Measurements from ENCODE around the gene MCF2L. TPM values are rescaled to one million over a fixed set of nuclear protein-coding genes. Genes with fewer than 3 reads are reported as not detected.

MCF2L gene
- total and polyA plus RNA-seq, 7 donors = 9.1 to 40.5 (median 20.3) TPM

DNA sequence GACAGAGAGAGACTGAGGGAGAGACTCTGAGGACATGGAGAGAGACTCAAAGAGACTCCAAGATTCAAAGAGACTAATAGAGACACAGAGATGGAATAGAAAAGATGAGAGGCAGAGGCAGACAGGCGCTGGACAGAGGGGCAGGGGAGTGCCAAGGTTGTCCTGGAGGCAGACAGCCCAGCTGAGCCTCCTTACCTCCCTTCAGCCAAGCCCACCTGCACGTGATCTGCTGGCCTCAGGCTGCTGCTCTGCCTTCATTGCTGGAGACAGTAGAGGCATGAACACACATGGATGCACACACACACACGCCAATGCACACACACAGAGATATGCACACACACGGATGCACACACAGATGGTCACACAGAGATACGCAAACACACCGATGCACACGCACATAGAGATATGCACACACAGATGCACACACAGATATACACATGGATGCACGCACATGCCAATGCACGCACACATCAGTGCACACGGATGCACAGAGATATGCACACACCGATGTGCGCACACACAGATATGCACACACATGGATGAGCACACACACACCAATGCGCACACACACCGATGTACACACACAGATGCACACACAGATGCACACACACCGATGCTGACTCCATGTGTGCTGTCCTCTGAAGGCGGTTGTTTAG is 150.3 kb downstream of the MCF2L start:
- TF ChIP-seq, protein P1, sequence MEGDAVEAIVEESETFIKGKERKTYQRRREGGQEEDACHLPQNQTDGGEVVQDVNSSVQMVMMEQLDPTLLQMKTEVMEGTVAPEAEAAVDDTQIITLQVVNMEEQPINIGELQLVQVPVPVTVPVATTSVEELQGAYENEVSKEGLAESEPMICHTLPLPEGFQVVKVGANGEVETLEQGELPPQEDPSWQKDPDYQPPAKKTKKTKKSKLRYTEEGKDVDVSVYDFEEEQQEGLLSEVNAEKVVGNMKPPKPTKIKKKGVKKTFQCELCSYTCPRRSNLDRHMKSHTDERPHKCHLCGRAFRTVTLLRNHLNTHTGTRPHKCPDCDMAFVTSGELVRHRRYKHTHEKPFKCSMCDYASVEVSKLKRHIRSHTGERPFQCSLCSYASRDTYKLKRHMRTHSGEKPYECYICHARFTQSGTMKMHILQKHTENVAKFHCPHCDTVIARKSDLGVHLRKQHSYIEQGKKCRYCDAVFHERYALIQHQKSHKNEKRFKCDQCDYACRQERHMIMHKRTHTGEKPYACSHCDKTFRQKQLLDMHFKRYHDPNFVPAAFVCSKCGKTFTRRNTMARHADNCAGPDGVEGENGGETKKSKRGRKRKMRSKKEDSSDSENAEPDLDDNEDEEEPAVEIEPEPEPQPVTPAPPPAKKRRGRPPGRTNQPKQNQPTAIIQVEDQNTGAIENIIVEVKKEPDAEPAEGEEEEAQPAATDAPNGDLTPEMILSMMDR (IDR thresholded peaks at IDR 0.05) = no peak
- DNase-seq = no peak
- 86 to 90% (median 90%) methylated on average over 16 of the region's 16 CpGs for WGBS, 3 donors

DNA sequence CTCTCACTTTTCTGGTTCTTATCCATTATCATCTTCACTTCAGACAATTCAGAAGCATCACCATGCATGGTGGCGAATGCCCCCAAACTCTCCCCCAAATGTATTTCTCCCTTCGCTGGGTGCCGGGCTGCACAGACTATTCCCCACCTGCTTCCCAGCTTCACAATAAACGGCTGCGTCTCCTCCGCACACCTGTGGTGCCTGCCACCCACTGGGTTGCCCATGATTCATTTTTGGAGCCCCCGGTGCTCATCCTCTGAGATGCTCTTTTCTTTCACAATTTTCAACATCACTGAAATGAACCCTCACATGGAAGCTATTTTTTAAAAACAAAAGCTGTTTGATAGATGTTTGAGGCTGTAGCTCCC is 150.8 kb downstream of the MCF2L start:
- Histone ChIP-seq H3K9me3 (no peaks in the 10 kb centered on the region), H3K4me3 (no peak overlapping the region), H3K4me1 (no peaks in the 10 kb centered on the region), H3K27me3 (ENCODE audit: insufficient read depth in 3 of 3, low read length in 2 of 3) (peaks cover 0 to 48% (median 0%) of the 10 kb centered on the region in 3 donors), H3K27ac (no peak overlapping the region), H3K36me3 (ENCODE audit: insufficient read depth in 1 of 2, low read depth in 1 of 2) (no peaks in the 10 kb centered on the region)
- no peak for DNase-seq
- intact Hi-C loops (cut with DNase I) = no loop called here
- 76 to 84% (median 83%) methylated on average over 7 of the region's 7 CpGs for WGBS, 3 donors
- ATAC-seq = no peak
- TF ChIP-seq, protein P1 (IDR thresholded peaks at IDR 0.05) = no peak

More for the DNA sequence above, 150.3 kb downstream of the MCF2L start:
- Histone ChIP-seq H3K4me3 (no peak overlapping the region), H3K4me1 (no peaks in the 10 kb centered on the region), H3K36me3 (ENCODE audit: insufficient read depth in 1 of 2, low read depth in 1 of 2) (no peaks in the 10 kb centered on the region), H3K27ac (no peak overlapping the region), H3K27me3 (ENCODE audit: insufficient read depth in 3 of 3, low read length in 2 of 3) (peaks cover 0 to 53% (median 4%) of the 10 kb centered on the region in 3 donors), H3K9me3 (no peaks in the 10 kb centered on the region)
- intact Hi-C loops (cut with DNase I) = no loop called here
- no peak for ATAC-seq

DNA sequence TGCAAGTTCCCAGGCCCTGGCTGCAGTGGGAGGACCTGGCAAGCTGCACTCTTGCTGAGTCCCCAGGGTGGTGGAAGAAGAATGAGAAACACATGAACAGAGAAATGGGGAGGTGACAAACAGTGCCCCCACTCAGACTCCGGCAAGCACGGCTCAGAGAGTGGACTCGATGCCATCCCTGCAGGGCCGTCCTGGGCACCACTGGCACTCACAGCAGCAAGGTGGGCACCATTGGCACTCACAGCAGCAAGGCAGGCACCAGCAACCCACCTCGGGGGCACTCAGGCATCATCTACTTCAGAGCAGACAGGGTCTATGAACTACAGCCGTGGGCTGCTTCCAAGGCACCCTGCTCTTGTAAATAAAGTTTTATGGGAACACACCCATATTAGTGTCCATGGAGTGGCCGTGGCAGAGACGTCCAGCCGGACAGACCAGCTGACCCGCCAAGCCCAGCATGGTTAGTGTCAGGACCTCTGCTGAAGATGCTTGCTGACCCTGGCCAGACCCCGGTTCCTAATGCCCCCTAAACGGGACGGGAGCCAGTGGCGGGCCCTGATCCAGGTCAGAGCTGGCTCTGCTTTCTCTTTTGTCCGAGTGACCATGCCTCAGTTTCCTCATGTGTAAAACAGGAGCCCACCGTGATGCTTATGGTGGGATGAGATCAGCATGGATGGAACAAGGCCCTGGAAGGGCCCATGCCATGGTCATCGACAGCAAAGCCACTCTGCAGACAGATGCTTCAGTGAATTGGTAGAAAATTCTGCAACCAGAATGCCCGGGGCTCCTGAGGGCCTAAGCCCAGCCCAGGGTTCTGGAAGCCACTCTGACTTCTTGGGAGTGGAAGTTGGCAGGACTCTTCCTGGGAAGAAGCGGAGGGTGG is 151.5 kb downstream of the MCF2L start:
- Histone ChIP-seq H3K36me3 (ENCODE audit: insufficient read depth in 1 of 2, low read depth in 1 of 2) (no peaks in the 10 kb centered on the region), H3K4me1 (no peaks in the 10 kb centered on the region), H3K9me3 (no peaks in the 10 kb centered on the region), H3K4me3 (no peak overlapping the region), H3K27ac (no peak overlapping the region), H3K27me3 (ENCODE audit: insufficient read depth in 3 of 3, low read length in 2 of 3) (peaks cover 0 to 41% (median 0%) of the 10 kb centered on the region in 3 donors)
- DNase-seq = no peak
- no peak for ATAC-seq
- 82 to 90% (median 83%) methylated on average over 19 of the region's 19 CpGs for WGBS, 3 donors
- TF ChIP-seq, protein P1 (IDR thresholded peaks at IDR 0.05) = no peak
- intact Hi-C loops (cut with DNase I) = no loop called here

DNA sequence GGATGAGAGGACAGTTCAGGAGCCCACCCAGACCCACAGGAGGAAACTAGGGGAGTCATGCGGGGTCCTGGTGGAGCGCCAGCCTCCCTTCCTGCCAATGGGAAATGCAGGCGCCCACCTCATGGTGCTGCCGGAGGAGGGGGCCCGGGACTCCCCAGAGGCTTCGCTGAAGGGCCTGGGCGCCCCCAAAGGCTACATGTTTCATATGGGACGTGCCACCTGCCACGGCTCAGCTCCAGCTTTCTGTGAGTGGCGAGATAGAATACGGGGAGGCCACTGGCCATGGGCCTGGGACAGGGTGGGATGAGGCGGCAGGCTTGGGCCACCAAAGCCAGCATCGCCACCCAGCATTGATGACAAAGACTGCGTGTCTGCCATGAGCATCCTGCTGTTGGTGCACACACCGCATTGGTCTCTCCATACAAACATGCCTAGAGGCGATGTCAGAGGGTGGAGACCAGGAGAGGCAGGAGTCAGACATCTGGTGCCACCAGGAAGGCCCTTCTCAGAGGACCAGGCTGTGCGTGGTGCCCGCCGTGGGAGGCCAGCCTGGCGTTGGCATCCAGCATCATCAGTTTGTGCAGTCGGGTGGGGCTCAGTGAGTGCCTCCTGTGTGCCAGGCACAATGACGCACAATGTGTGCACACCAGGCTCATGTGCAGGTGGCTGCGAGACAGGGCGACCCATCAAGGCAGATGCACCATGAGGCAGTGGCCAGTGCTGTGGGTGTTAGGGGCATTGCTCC is 152.3 kb downstream of the MCF2L start:
- intact Hi-C loops (cut with DNase I) = no loop called here
- 90 to 93% (median 91%) methylated on average over 22 to 24 of the region's 24 CpGs for WGBS, 3 donors
- no peaks in the 10 kb centered on the region for H3K36me3 ChIP-seq (ENCODE audit: insufficient read depth in 1 of 2, low read depth in 1 of 2)
- TF ChIP-seq, protein P1 (IDR thresholded peaks at IDR 0.05) = no peak
- DNase-seq = no peak
- H3K4me3 ChIP-seq = no peak overlapping the region
- H3K27ac ChIP-seq = no peak overlapping the region
- no peak for ATAC-seq
- H3K9me3 ChIP-seq = no peaks in the 10 kb centered on the region
- no peaks in the 10 kb centered on the region for H3K4me1 ChIP-seq
- H3K27me3 ChIP-seq (ENCODE audit: insufficient read depth in 3 of 3, low read length in 2 of 3) = peaks cover 0 to 37% (median 0%) of the 10 kb centered on the region in 3 donors

Data from psoas muscle (tissue), 8 donors.